ENCODE results near the gene CYSLTR1. TPM values are rescaled to one million over a fixed set of nuclear protein-coding genes. Genes with fewer than 3 reads are reported as not detected.
A peak's percentile ranks its signal among the peaks of the same experiment; 100 is the strongest.

CYSLTR1 gene
- total RNA-seq, 1 donor from 2014 or later, result 1.2 TPM

DNA sequence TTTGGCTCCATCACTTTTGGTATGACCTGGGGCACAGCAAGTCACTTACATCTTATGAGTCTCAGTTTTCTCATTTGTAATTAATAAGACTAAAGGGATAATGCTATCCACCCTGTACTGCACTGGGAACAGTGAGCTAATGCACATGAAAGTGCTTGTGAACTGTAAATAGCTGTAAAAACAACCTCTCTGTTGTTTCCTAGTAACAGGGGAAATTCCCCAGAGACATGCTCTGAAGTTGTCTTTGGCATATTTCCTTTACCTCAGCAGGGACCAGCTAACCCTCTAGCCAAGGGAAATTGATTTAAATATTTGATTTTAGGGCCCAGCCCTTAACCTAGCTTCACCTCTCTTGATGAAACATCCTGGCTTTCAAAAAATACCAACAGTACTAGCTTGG is 6.1 kb upstream of the CYSLTR1 start:
- intact Hi-C loops (cut with micrococcal nuclease), result no loop called here
- no peaks in the 10 kb centered on the region for H3K36me3 ChIP-seq
- TF ChIP-seq, protein P1, sequence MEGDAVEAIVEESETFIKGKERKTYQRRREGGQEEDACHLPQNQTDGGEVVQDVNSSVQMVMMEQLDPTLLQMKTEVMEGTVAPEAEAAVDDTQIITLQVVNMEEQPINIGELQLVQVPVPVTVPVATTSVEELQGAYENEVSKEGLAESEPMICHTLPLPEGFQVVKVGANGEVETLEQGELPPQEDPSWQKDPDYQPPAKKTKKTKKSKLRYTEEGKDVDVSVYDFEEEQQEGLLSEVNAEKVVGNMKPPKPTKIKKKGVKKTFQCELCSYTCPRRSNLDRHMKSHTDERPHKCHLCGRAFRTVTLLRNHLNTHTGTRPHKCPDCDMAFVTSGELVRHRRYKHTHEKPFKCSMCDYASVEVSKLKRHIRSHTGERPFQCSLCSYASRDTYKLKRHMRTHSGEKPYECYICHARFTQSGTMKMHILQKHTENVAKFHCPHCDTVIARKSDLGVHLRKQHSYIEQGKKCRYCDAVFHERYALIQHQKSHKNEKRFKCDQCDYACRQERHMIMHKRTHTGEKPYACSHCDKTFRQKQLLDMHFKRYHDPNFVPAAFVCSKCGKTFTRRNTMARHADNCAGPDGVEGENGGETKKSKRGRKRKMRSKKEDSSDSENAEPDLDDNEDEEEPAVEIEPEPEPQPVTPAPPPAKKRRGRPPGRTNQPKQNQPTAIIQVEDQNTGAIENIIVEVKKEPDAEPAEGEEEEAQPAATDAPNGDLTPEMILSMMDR (IDR thresholded peaks at IDR 0.05; ENCODE audit: borderline replicate concordance), result no peak
- no peaks in the 10 kb centered on the region for H3K4me1 ChIP-seq
- H3K9me3 ChIP-seq (replicated peaks), result no peaks in the 10 kb centered on the region
- no peak overlapping the region for H3K27ac ChIP-seq (replicated peaks)
- DNase-seq, result no peak
- H3K4me3 ChIP-seq, result no peak overlapping the region
- no peaks in the 10 kb centered on the region for H3K27me3 ChIP-seq (ENCODE audit: low read depth)

DNA sequence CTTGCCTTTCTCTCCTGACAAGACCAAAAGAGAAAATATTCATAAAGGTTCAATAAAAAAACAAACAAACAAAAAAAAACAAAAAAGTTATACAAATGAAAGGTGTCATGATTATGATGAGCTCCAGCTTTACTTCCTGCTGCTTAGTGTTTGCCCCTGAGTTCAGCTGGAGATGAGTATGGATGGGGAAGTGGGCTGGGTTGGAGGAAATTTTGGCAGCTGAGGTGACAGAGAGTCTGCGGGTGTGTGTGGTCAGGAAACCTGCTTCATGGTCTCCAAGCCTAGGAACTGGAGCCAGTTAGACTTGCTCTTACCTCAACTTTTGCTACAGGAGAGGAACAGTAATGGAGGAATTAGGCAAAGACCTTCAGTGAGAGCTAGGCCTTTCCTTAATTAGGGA is 4.3 kb upstream of the CYSLTR1 start:
- no peaks in the 10 kb centered on the region for H3K4me1 ChIP-seq

DNA sequence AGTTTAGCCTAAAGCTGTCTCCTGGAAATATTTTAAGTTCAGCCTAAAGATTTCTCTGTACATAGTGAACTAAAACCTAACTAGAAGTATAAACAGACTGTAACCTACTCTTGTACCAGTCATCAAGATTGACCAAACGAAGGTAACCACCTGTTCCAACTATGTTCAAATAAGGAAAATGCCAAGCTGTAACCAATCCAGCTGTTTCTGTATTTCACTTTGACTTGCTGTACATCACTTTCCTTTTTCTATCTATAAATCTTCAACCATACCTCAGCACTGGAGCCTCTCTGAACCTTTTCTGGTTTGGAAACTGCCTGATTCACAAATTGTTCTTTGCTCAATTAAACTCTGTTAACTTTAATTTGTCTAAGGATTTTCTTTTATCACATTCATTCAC is 3.1 kb upstream of the CYSLTR1 start:
- Histone ChIP-seq H3K27me3 (ENCODE audit: low read depth) (no peaks in the 10 kb centered on the region), H3K27ac (replicated peaks) (no peak overlapping the region), H3K36me3 (no peaks in the 10 kb centered on the region), H3K4me1 (no peaks in the 10 kb centered on the region), H3K9me3 (replicated peaks) (no peaks in the 10 kb centered on the region), H3K4me3 (no peak overlapping the region)
- no peak for DNase-seq
- intact Hi-C loops (cut with micrococcal nuclease), result no loop called here
- TF ChIP-seq, protein P1 (IDR thresholded peaks at IDR 0.05; ENCODE audit: borderline replicate concordance), result no peak

More for the DNA sequence above, 4.3 kb upstream of the CYSLTR1 start:
- H3K4me3 ChIP-seq, result no peak overlapping the region
- H3K9me3 ChIP-seq (replicated peaks), result no peaks in the 10 kb centered on the region
- no peak for DNase-seq
- intact Hi-C loops (cut with micrococcal nuclease), result no loop called here
- no peak overlapping the region for H3K27ac ChIP-seq (replicated peaks)
- TF ChIP-seq, protein P1 (IDR thresholded peaks at IDR 0.05; ENCODE audit: borderline replicate concordance), result no peak
- no peaks in the 10 kb centered on the region for H3K36me3 ChIP-seq
- H3K27me3 ChIP-seq (ENCODE audit: low read depth), result no peaks in the 10 kb centered on the region

DNA sequence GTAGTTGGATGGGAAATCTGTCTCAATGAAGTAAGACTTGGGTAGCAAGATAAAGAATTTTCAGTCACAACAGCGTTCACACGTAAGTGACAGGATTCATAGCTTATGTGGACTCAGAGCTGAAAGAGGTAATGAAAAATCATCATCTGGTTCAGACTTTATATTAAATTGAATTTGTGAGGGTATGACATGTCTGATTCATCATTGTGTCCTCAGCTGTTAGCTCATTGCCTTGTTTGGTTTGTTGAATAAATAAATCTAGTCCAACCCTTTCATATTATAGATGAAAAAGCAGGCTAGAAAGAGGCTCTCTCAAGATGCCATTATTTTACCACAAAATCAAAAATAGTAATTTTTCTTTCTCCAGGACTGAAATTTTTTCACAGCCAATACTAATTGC is 2.7 kb upstream of the CYSLTR1 start:
- no peaks in the 10 kb centered on the region for H3K9me3 ChIP-seq (replicated peaks)
- H3K27me3 ChIP-seq (ENCODE audit: low read depth), result no peaks in the 10 kb centered on the region
- no peak overlapping the region for H3K4me3 ChIP-seq
- DNase-seq, result no peak
- intact Hi-C loops (cut with micrococcal nuclease), result no loop called here
- TF ChIP-seq, protein P1 (IDR thresholded peaks at IDR 0.05; ENCODE audit: borderline replicate concordance), result no peak
- H3K36me3 ChIP-seq, result no peaks in the 10 kb centered on the region
- no peak overlapping the region for H3K27ac ChIP-seq (replicated peaks)
- H3K4me1 ChIP-seq, result no peaks in the 10 kb centered on the region

DNA sequence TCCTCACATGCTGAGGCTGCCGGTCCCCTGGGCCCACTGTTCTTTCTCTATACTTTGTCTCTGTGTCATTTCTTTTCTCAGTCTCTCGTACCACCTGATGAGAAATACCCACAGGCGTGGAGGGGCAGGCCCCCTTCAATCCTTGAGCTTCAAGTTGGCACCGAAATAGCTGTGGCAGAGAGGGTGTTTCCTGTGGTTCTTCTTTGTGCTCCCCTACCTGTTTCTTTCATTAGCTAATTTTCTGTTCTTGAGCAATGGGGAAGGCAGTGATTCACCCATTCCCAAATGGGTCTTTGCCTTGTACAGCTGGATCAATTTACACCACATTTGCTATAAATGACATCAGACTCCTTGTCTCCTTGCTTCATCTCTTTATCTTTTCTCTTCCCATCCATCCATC is 2.1 kb upstream of the CYSLTR1 start:
- H3K4me1 ChIP-seq, result no peaks in the 10 kb centered on the region
- H3K27me3 ChIP-seq (ENCODE audit: low read depth), result no peaks in the 10 kb centered on the region
- DNase-seq, result no peak
- no peaks in the 10 kb centered on the region for H3K9me3 ChIP-seq (replicated peaks)
- intact Hi-C loops (cut with micrococcal nuclease), result no loop called here
- TF ChIP-seq, protein P1 (IDR thresholded peaks at IDR 0.05; ENCODE audit: borderline replicate concordance), result no peak
- no peak overlapping the region for H3K4me3 ChIP-seq
- no peak overlapping the region for H3K27ac ChIP-seq (replicated peaks)
- H3K36me3 ChIP-seq, result no peaks in the 10 kb centered on the region

DNA sequence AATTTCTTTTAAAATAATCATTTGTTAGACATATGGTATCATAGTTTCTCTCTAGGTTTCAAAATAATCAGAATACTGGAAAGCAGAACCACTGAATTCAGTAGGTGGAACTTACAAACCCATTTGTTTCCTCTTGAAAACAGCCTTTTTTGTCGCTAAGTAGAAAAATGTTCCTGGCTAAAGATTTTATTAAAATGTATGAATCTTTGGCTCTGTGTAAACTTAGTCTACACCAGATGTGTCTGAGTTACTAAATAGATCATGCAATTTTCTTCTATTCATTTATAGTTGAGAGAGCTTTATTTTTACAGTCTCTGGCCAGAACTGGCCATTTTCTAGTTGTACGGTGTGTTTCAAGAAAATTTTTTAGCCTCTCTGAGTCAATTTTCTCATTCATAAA is 1.0 kb downstream of the CYSLTR1 start:
- intact Hi-C loops (cut with micrococcal nuclease), result no loop called here
- TF ChIP-seq, protein P1 (IDR thresholded peaks at IDR 0.05; ENCODE audit: borderline replicate concordance), result no peak
- DNase-seq, result no peak
- Histone ChIP-seq H3K4me3 (peak overlapping the region; percentile 45), H3K27me3 (ENCODE audit: low read depth) (no peaks in the 10 kb centered on the region), H3K36me3 (no peaks in the 10 kb centered on the region), H3K9me3 (replicated peaks) (no peaks in the 10 kb centered on the region), H3K27ac (replicated peaks) (no peak overlapping the region), H3K4me1 (no peaks in the 10 kb centered on the region)

Data from left ventricle myocardium inferior (tissue), 1 donor.